Stomach (tissue), 4 donors: Measurements from ENCODE around the gene HAL.

Experiments
- CTCF ChIP-seq, 7 experiments: fragments of 450-650 bp in 4 of 7; fragments of 200-600 bp in 3 of 7; sonication (generic) in 3 of 7; IDR thresholded peaks; one replicate each; pipeline ENCODE4 v1.5.1; 2016 to 2019; ENCODE audit warnings: antibody characterized with exemption in 7 of 7, control low read depth in 2 of 7, mild to moderate bottlenecking in 1 of 7
- EP300 ChIP-seq: sonication (generic); formaldehyde crosslinking; IDR thresholded peaks from one replicate; pipeline ENCODE4 v1.6.1; 2017; ENCODE audit warnings: antibody characterized with exemption
- POLR2A ChIP-seq, 4 donors: fragments of 450-650 bp; IDR thresholded peaks; one replicate each; pipeline ENCODE4 v1.6.1; 2016; ENCODE audit warnings: antibody characterized with exemption in 4 of 4, control low read depth in 2 of 4, mild to moderate bottlenecking in 1 of 4, moderate library complexity in 1 of 4
- POLR2AphosphoS5 ChIP-seq, 3 donors: sonication (generic); formaldehyde crosslinking; IDR thresholded peaks; one replicate each; pipeline ENCODE4 v1.6.1; 2016; ENCODE audit warnings: antibody characterized with exemption in 3 of 3

GRCh38 chr12:95953000-95953399, 43.1 kb downstream of the HAL start:
- TF ChIP-seq CTCF (IDR thresholded peaks at IDR 0.05) (no peak), POLR2AphosphoS5 (IDR thresholded peaks at IDR 0.05) (no peak), POLR2A (IDR thresholded peaks at IDR 0.05) (no peak), EP300 (no peak)
